ENCODE results near the gene DRAXIN. TPM values are rescaled to one million over a fixed set of nuclear protein-coding genes. Genes with fewer than 3 reads are reported as not detected.
"Not testable (repeated sequence)": the region's sequence is repeated elsewhere in the genome, so short reads cannot be mapped to it uniquely, and the experiment has no call there.

The DRAXIN gene, protein sequence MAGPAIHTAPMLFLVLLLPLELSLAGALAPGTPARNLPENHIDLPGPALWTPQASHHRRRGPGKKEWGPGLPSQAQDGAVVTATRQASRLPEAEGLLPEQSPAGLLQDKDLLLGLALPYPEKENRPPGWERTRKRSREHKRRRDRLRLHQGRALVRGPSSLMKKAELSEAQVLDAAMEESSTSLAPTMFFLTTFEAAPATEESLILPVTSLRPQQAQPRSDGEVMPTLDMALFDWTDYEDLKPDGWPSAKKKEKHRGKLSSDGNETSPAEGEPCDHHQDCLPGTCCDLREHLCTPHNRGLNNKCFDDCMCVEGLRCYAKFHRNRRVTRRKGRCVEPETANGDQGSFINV
- total RNA-seq: not detected in 2 replicates

DNA sequence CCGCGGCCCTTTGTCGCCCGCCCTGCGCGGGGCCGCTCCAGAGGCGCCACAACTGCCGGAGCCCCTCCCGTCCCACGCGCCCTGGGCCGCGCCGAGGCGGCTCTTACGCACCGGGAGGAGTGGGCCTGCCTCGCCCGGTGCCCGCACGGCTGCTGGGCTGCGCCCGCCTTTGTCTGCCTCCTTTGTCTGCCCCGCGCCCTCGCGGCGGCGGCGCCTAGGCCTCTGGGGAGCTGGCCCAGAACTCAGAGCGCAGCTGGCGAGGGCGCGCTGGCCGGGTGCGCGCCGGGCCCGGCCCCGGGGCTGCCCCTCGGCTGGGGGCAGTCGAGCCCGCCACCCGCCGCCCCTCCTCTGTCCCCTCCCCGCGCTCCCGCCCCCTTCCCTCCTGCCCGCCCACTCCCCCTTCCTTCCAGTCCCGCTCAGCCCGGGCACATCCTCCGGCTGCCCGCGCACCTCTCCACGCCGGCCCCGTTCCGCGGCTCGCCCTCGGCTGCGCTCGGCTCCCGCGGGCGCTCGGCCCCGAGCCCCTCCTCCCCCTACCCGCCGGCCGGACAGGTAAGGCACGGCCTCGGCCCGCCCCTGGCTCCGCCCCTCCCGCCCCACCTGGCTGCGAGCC lies at the start of gene DRAXIN:
Gene DRAXIN (plus strand): TSS at position 409 of the 613 bp plus-strand sequence. CDS start 14,549 bp downstream, outside the sequence.
- TF ChIP-seq, protein P1, sequence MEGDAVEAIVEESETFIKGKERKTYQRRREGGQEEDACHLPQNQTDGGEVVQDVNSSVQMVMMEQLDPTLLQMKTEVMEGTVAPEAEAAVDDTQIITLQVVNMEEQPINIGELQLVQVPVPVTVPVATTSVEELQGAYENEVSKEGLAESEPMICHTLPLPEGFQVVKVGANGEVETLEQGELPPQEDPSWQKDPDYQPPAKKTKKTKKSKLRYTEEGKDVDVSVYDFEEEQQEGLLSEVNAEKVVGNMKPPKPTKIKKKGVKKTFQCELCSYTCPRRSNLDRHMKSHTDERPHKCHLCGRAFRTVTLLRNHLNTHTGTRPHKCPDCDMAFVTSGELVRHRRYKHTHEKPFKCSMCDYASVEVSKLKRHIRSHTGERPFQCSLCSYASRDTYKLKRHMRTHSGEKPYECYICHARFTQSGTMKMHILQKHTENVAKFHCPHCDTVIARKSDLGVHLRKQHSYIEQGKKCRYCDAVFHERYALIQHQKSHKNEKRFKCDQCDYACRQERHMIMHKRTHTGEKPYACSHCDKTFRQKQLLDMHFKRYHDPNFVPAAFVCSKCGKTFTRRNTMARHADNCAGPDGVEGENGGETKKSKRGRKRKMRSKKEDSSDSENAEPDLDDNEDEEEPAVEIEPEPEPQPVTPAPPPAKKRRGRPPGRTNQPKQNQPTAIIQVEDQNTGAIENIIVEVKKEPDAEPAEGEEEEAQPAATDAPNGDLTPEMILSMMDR (IDR thresholded peaks at IDR 0.05; ENCODE audit: insufficient read depth, low read depth, low read length): no peak
- DNase-seq (ENCODE audit: low read depth): no peak
- no peak within 1 kb of the TSS for H3K4me3 ChIP-seq (ENCODE audit: low read depth, low read length)

DNA sequence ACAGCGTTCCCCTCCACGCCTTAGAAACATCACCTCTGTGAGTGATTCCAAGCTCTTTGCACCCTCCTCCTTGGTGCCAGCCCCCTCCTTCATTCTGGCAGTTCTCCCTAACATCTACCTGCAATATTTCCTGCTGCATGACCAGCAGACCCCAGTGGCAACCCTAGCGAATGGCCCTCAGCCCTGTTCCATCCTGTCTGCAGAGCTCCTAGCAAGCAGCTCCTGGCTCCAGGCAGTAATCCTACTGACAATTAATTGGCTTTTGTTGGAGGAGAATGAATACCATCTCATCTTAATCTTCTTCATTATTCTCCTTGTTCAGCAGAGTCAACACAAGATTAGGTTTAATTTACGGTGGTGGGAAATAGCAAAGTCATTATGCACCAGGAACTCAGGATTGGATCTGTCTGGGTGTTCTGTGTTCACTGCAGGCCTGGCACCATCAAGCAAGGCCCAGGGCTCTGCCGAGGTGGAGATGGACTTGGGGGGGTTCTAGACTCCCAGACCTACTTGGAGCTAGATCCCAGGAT lies 49.7 kb upstream of the DRAXIN start:
- H3K4me3 ChIP-seq (ENCODE audit: low read depth, low read length): no peak overlapping the region
- DNase-seq (ENCODE audit: low read depth): no peak
- TF ChIP-seq, protein P1 (IDR thresholded peaks at IDR 0.05; ENCODE audit: insufficient read depth, low read depth, low read length): no peak

DNA sequence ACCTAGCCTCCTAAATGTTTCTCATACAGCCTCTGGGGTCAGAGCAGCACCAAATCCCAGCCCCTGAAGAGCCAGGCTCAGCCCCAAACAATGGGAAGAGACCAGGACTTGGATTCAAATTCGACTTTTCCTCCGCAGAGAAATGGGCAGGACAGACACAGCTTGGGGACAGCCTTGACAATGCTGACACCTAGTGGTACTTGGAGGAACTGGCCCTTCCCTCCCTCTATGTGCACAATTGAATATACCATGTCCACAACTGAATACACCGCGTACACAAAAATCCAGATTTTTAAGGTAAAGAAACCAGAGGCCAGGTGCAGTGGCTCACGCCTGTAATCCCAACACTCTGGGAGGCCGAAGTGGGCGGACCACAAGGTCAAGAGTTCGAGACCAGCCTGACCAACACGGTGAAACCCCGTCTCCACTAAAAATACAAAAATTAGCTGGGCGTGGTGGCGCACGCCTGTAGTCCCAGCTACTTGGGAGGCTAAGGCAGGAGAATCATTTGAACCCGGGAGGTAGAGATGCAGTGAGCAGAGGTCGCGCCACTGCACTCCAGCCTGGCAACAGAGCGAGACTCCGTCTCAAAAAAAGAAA lies 49.0 kb upstream of the DRAXIN start:
- H3K4me3 ChIP-seq (ENCODE audit: low read depth, low read length): not testable (repeated sequence)
- peak; percentile 57 for DNase-seq (ENCODE audit: low read depth)
- TF ChIP-seq, protein P1 (IDR thresholded peaks at IDR 0.05; ENCODE audit: insufficient read depth, low read depth, low read length): peak; percentile 98

DNA sequence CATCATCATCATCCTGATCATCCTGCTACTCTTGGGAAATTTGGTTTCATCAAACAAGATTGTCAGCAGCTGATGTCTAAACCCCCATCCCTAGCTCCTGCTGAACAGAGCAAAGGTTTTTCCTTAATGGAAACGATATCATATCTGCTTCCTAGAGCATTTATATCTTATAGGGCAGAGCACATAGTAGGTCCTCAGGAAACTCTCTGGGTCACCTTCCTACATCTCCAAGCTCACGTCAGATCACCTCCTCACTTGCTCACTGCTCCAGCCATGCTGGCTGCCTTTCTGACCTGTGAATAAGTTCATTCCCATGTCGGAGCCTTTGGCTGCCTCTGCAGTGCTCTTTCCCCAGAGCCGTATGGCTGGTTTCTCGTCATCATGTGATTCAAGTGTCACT lies 47.7 kb upstream of the DRAXIN start:
- TF ChIP-seq, protein P1 (IDR thresholded peaks at IDR 0.05; ENCODE audit: insufficient read depth, low read depth, low read length): no peak
- H3K4me3 ChIP-seq (ENCODE audit: low read depth, low read length): no peak overlapping the region
- no peak for DNase-seq (ENCODE audit: low read depth)

DNA sequence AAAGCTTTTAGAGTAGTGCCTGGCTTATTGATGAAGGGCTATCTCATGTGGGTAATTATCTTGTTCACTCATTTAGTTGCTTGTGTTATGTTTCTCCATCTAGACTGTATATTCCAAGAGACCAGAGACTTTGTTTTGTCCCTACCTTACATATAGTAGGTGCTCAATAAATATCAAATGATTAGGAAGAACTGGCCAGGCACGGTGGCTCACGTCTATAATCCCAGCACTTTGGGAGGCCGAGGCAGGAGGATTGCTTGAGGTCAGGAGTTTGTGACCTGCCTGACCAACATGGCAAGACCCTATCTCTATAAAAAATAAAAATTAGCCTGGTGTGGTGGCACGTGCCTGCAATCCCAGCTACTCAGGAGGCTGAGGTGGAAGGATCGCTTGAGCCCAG lies 46.2 kb upstream of the DRAXIN start:
- H3K4me3 ChIP-seq (ENCODE audit: low read depth, low read length): no peak overlapping the region
- TF ChIP-seq, protein P1 (IDR thresholded peaks at IDR 0.05; ENCODE audit: insufficient read depth, low read depth, low read length): no peak
- no peak for DNase-seq (ENCODE audit: low read depth)

DNA sequence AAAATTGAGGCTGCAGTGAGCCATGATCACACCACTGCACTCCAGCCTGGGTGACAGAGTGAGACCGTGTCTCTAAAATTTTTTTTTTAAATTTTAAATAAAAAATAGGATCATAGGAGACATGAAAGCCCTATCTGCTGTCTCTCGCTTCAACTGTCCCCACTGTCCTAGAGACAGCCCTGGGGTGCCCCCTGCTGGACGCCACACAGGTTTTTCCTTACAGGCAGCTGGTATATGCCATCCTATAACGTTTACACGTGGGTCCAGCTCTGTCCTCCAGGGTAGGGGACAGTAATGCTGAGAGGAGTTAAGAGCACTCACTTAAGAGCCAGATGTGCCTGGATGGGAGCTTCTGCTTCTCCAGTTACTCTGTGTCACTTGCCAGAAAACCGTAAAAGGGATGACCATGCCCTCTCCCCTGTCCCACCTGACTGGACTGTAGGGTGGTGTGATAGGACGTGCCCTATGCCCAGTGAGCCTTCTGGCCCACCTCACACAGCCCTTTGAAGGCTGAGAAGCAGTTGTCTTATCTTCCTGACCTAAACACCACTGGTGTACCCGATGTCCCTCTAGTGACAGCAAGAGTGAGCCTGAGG lies 45.7 kb upstream of the DRAXIN start:
- H3K4me3 ChIP-seq (ENCODE audit: low read depth, low read length): no peak overlapping the region
- DNase-seq (ENCODE audit: low read depth): peak; percentile 67
- TF ChIP-seq, protein P1 (IDR thresholded peaks at IDR 0.05; ENCODE audit: insufficient read depth, low read depth, low read length): peak; percentile 88
